Suppressor macrophage (primary cell): Measurements from ENCODE around the gene SEC22A.
"Not testable (repeated sequence)": the region's sequence is repeated elsewhere in the genome, so short reads cannot be mapped to it uniquely, and the experiment has no call there.

Experiments used
- DNase-seq, 4 experiments: peaks; one replicate each; pipeline ENCODE4 v3.0.0-alpha.2; 2020 to 2022

Gene SEC22A

GRCh38 chr3:123180791-123181190, 21.0 kb upstream of the SEC22A start:
- DNase-seq: no peak

DNA sequence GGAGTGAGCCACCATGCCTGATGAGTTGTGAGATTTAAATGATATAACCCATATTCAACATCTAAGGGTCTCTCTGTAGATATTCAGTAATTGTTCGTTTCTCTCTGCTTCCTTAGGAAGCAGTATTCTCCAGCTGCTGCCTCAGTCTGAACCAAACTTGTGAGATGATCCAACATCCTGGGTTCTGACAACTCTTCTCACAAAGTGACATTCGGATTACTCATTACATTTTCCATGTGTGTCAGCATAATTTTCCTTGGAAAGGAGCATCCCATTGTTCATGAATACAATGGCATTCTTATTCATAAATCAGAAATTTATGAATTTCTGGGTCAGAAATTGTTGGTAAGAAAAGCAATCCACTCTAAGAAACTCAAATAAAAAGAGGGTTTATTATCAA, 15.0 kb upstream of the SEC22A start:
- no peak for DNase-seq

- DNase-seq: no peak
These were observed 13.7 kb upstream of the SEC22A start for GRCh38 chr3:123188058-123188457.

- DNase-seq: peak in 1 of 4 experiments; percentile 9
These were observed 8.2 kb upstream of the SEC22A start for GRCh38 chr3:123193448-123194101.

DNA sequence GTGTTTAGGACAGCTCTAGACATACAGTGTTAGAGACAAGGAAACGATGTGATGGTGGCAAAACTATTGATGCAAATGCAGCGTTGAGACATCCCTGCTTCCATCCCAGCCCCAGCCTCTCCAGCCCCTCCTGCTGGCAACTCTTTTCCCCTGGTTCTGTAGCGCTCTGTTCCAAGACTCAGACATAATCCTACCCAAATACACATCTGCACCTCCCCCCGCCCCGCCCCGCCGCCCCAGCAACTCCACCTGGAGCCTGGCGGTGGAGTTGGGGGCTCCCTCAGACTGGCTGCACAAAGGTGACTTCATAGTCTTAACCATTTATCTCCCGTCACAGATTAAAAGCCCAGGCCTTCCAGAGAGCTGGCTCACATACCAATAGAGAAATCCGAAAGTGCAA, 7.2 kb upstream of the SEC22A start:
- DNase-seq: peak in 2 of 4 experiments; percentile 22 to 31

- DNase-seq: no peak
These were observed 3.4 kb upstream of the SEC22A start for GRCh38 chr3:123198372-123198771.

- DNase-seq: peak in 2 of 4 experiments; percentile 1 to 8
These were observed 553 bp upstream of the SEC22A start for GRCh38 chr3:123201223-123201556.

GRCh38 chr3:123202451-123202850, 708 bp downstream of the SEC22A start:
- DNase-seq: peak in 1 of 4 experiments; percentile 11

DNA sequence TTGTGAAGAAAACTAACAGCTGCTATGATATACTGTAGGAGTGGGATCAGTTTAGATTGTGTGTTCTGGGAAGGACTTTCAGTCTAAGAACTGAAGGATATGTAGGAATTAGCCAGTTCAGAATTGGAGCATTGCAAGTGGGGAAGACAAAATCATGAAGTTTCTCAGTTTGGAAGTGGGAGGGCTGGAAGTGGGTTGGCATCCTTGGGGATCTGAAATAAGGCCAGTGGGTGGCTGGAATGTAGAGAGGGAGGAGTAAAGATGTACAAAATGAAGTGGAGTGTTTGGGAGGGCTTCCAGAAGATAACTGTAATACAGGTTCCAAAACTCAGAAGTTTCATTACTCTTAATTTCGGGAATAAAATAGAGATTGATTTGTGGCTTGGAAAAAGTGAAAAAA, 17.2 kb downstream of the SEC22A start:
- DNase-seq: no peak

DNA sequence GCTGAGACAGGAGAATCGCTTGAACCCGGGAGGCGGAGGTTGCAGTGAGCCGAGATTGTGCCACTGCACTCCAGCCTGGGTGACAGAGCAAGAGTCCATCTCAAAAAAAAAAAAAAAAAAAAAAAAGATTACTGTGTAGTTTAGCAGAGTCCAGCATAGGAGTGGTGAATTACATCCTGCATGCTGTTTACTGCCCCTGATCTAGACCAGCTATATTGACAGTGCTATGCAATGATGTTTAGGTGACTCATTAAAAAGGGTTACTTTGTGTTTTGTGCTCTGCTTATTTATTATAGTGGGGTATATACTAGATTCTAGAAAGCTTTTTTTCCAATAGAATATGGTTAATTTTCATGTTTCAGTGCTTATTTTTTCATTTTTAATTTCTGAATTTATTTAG, 19.6 kb downstream of the SEC22A start:
- DNase-seq: not testable (repeated sequence)

- DNase-seq: no peak
These were observed 23.3 kb downstream of the SEC22A start for GRCh38 chr3:123225016-123225415.

DNA sequence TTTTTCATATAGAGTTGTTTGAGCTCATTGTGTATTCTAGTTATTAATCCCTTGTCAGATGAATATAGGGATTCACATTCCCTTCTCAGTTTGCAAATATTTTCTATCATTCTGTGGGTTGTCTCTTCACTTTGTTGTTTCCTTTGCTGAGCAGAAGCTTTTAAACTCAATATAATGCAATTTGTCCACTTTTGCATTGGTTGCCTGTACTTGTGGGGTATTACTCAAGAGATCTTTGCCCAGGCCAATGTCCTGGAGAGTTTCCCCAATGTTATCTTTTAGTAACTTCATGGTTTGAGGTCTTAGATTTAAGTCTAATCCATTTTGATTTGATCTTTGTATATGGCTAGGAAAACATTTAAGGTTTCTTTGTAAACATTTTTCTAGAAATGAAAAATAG, 24.8 kb downstream of the SEC22A start:
- DNase-seq: no peak

DNA sequence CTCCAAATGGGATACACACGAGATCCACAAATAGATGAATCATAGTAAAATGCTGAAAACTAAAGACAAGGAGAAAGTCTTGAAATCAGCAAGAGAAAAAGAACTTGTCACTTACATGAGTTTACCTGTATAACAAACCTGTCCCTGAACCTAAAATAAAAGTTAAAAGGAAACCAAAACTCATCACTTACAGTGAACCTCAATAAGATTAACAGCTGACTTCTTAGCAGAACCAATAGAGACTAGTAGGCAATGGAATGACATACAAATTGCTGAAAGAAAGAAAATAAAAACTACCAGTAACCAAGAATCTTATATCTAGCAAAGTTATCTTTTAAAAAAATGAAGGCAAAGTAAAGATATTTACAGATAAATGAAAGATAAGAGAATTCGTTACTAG, 27.4 kb downstream of the SEC22A start:
- DNase-seq: peak in 2 of 4 experiments; percentile 1 to 10

DNA sequence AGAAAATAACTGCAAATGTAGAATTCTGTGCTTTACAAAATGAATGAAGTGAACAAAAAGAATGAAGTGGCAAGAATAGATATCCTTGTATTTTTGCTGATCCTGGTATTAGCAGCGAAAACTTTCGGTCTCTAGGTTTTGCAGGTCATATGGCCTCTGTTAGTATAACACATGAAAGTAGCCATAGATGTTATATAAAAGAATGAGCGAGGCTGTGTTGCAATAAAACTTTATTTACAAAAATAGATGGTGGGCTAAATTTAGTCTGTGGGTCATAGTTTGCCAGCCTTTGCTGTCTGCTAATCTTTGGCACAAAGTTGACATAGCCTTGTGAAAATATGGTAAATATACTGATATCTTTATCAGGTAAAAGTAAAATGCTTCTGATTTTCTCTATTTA, 35.2 kb downstream of the SEC22A start:
- DNase-seq: no peak

DNA sequence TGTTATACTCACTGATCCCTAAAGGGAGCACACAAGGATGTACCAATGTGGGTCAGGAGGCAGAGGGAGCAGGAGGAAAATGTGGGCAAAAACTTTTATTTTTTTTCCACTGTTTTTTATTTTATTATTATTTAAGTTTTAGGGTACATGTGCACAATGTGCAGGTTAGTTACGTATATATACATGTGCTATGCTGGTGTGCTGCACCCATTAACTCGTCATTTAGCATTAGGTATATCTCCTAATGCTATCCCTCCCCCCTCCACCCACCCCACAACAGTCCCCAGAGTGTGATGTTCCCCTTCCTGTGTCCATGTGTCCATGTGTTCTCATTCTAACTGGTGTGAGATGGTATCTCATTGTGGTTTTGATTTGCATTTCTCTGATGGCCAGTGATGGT, 37.4 kb downstream of the SEC22A start:
- DNase-seq: not testable (repeated sequence)

- no peak for DNase-seq
These were observed 38.0 kb downstream of the SEC22A start for GRCh38 chr3:123239756-123240155.

DNA sequence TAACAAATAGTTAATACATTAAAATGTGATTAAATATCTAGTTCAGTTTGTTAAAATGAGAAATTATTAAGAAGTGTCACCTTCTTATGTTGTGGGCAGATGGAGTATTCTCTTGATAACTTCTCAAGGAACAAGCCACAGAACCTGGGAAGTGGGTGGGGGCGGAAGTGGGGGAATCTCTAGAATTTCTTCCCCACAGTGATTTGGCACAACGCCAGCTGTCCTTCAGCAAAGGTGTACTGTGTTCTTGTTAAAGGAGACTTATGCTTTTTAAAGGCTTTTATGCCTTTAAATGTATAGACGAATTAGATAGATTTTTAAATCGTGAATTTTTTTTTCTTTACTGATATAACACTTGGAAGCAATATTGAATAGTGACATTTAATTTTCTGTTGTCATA, 42.4 kb downstream of the SEC22A start:
- peak in 1 of 4 experiments; percentile 2 for DNase-seq

DNA sequence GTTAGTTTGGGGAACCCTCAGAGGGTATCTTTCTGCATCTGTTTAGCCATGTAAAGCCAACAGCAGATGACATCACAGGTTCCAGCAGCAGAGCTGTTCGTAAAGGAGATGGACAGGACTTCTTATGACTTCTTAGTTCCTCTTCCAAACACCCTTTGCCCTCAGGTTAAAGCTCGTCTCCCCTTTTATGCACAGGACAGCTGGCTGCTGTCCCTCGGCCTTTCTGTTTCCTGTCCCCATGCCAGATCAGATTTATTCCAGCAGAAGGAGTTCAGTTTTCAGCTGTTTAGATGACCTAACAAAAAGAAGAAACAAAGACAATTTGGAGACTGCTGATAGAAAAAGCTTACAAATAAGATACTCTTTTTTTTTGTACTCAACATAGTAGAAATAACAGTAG, 45.1 kb downstream of the SEC22A start:
- DNase-seq: no peak

DNA sequence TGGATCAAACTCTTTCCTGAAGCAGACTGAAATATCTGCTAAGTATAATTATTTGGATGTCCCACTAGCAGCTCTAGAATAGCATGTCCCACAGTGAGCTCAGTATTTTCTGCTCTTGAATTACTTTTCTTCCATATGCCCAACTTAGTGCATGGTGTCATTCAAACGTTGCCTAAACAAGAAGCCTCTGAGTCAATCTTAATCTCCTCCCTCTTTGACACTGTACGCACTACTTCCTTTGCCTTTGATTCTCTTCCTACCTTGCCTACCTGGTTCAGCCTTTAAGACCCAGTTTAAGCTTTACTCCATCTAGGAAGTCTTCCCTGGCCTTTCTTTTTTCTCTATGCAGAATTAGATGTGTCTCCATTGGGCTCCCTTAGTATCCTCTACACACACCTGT, 54.5 kb downstream of the SEC22A start:
- DNase-seq: no peak

GRCh38 chr3:123258359-123258758, 56.6 kb downstream of the SEC22A start:
- DNase-seq: no peak

DNA sequence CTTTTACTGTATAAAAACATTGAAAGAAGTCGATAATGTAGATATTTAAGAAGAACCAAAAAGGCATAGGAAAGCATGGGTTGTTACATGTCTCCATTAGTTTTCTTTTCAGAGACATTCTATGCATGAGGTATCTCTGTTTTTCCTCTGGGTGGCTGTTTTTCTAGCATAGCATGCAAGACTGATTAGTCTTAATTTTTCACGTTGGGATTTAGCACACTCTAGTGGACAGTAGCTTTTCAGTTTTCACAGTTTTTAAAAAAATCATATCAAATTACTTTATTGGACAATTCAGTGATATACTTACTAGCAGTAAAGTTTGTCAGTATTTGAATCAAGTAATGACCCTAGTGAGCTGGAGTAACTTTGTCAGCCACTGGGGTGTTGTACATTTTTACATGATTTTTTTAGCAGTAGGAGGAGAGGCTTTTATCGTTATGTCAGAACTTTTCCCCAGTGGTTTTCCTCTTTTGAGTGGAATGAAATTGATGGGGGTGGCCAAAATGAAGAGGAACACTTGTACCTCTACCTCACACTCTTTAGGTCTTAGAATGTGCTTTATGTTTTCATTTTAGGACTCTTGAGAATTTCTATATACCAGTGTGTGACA, 57.2 kb downstream of the SEC22A start:
- DNase-seq: peak; percentile 15 to 57 (median 36)

DNA sequence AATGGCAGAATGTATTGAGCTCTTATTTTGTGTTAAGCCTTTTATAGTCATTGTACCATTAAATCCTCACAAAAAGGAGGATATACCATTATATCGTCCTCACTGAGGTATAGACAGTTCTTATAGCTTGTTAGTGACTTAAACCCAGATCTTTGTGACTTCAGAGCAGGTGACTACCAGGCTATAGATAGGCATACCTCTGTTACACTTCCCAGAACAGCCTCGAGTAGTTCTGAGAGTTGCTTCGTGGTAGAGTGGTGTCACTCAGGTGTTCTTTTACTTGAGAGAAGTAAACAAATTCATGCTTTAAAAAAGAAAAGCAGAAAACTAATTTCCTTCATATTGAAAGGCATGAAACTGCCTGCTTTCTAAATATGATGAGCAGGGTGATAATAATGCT, 59.9 kb downstream of the SEC22A start:
- DNase-seq: no peak

DNA sequence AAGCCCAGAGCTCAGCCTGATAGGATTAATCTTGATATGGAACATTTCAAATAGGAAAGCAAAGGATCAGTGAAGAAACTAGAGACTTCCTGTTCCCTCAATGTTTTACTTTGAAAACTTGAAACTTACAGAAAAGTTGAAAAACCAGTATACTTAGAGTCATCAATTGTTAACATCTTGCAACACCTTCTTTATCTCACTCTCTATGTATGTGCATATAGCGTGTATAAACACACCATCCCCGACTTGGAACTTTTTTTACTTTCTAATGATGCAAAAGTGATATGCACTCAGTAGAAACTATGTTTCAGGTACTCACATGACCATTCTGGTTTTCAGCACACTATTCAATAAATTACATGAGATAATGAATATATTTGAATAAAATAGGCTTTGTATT, 60.5 kb downstream of the SEC22A start:
- no peak for DNase-seq

DNA sequence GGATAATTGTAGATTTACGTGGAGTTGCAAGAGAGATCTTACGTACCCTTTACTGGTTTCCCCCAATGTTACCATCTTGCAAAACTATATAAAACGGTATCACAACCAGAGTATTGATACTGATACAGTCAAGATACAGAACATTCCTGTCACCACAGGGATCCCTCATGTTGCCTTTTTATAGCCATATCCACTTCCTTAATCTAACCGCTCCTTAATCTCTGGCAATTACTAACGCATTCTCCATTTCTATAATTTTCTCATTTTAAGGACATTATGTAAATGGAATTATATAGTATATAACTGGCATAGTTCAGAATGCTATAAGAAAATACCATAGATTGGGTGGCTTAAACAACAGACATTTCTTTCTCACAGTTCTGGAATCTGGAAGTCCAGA, 61.1 kb downstream of the SEC22A start:
- no peak for DNase-seq

DNA sequence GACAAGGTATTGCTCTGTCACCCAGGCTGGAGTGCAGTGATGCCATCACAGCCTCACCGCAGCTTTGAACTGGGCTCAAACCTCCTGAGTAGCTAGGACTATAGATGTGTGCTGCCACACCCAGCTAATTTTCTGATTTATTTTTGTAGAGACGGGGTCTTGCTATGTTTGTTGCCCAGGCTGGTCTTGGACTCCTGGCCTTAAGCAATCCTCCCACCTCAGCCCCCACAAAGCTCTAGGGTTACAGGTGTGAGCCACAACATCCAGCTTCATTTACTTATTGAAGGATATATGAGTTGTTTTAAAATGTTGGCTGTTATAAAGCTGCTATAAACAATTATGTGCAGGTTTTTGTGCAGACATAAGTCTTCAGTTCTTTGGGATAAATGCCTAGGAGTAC, 62.2 kb downstream of the SEC22A start:
- DNase-seq: no peak
